ENCODE results near the gene KRTAP10-12.
A peak's percentile ranks its signal among the peaks of the same experiment; 100 is the strongest.

Gene KRTAP10-12

DNA sequence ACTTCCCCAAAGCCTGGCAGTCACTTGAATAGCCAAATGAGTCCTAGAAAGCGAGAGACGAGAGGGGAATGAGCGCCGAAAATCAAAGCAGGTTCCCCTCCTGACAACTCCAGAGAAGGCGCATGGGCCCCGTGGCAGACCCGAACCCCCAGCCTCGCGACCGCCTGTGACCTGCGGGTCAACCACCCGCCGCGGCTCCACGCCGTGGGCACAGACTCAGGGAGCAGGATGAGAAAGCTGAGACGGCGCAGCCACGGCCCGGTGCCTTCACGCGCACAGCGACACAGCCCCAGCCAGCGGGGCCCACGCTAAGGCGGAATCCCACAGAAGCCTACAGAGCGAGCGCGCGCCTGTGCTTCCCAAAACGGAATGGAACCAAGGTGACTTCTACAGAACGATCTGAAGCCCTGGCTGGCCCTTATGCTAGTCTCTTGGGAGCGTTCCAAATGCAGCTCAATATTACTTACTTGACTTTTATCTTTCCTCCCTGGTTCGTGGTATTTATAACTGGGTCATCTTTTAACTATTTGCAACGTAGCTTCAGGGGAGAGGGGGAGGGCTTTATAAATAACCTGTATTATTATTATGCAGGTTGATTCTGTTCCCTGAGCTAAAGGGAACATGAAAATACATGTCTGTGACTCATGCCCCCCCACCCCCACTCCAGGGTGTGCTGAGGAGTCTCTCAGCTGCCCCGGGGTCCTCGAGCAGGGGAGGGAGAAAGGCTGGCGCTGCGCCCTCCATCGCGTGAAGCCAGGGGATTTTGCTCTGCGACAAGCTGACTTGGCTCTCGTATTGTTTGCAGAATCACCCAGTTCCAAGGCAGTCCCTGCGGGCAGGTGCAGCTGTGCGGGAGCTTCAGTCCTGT is 12.7 kb downstream of the KRTAP10-12 start:
- Histone ChIP-seq H3K36me3 (no peaks in the 10 kb centered on the region), H3K4me3 (no peak overlapping the region), H3K27ac (no peak overlapping the region), H3K27me3 (peaks cover 0 to 89% of the 10 kb centered on the region in 2 donors), H3K4me1 (peaks cover 0 to 36% (median 9%) of the 10 kb centered on the region in 4 donors), H3K9me3 (no peaks in the 10 kb centered on the region)
- TF ChIP-seq, protein P1, sequence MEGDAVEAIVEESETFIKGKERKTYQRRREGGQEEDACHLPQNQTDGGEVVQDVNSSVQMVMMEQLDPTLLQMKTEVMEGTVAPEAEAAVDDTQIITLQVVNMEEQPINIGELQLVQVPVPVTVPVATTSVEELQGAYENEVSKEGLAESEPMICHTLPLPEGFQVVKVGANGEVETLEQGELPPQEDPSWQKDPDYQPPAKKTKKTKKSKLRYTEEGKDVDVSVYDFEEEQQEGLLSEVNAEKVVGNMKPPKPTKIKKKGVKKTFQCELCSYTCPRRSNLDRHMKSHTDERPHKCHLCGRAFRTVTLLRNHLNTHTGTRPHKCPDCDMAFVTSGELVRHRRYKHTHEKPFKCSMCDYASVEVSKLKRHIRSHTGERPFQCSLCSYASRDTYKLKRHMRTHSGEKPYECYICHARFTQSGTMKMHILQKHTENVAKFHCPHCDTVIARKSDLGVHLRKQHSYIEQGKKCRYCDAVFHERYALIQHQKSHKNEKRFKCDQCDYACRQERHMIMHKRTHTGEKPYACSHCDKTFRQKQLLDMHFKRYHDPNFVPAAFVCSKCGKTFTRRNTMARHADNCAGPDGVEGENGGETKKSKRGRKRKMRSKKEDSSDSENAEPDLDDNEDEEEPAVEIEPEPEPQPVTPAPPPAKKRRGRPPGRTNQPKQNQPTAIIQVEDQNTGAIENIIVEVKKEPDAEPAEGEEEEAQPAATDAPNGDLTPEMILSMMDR (IDR thresholded peaks at IDR 0.05), result no peak
- intact Hi-C loops (cut with DNase I; ENCODE audit: low total_unique reads), result no loop called here
- peak in 1 of 2 donors; percentile 45 for DNase-seq

DNA sequence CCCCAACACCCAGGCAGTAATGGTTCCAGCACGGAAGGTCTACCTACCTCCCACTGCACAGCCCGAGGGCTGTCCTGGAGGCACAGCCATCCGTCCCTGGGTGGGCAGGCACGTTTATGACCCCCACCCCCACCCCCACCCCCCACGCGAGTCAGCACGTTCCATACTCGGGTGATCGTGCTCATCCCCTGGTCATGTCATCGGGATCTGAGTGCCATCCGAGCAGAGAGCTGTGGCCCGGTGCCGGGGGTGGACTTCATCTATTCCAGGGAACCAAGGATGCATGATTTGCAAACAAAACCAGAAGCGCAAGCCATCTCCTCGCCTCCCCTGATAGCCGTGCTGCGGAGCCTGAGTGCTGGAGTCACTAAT is 13.3 kb downstream of the KRTAP10-12 start:
- Histone ChIP-seq H3K4me1 (peaks cover 0 to 36% (median 9%) of the 10 kb centered on the region in 4 donors), H3K27me3 (peaks cover 0 to 87% of the 10 kb centered on the region in 2 donors), H3K27ac (no peak overlapping the region), H3K4me3 (no peak overlapping the region), H3K36me3 (no peaks in the 10 kb centered on the region), H3K9me3 (no peaks in the 10 kb centered on the region)
- intact Hi-C loops (cut with DNase I; ENCODE audit: low total_unique reads), result no loop called here
- no peak for DNase-seq
- TF ChIP-seq, protein P1 (IDR thresholded peaks at IDR 0.05), result no peak

DNA sequence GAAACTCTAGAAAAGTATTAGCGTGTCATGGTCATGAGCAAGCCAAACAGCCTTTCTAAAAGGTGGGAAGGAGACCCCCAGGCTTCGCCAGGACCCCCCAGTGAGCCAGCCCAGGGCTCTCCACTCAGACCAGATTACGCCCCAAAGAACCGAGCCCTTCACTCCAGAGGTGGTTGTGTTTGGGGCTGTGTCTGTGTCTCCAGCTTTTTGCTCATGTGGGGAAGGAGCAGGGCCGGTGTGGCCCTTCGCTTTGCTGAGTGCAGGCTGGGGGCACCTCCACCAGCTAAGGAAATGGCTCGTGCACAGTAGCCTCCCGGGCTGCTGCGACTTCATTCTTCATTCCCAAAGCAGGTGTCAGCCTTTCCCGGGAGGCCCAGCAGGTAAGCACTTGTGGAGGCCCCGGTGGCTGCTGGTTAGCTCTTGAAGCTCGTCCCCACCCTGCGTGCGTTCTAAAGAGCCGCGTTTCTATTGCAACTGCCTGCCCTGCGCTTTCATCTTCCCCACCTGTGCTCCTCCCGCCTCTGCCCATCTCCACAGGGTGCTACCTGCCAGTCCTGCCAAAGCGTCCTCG is 13.9 kb downstream of the KRTAP10-12 start:
- no peak overlapping the region for H3K4me3 ChIP-seq
- TF ChIP-seq, protein P1 (IDR thresholded peaks at IDR 0.05), result no peak
- H3K9me3 ChIP-seq, result no peaks in the 10 kb centered on the region
- H3K27me3 ChIP-seq, result peaks cover 0 to 90% of the 10 kb centered on the region in 2 donors
- no peaks in the 10 kb centered on the region for H3K36me3 ChIP-seq
- intact Hi-C loops (cut with DNase I; ENCODE audit: low total_unique reads), result no loop called here
- H3K4me1 ChIP-seq, result peaks cover 0 to 36% (median 9%) of the 10 kb centered on the region in 4 donors
- no peak overlapping the region for H3K27ac ChIP-seq
- DNase-seq, result peak in 1 of 2 donors; percentile 56

DNA sequence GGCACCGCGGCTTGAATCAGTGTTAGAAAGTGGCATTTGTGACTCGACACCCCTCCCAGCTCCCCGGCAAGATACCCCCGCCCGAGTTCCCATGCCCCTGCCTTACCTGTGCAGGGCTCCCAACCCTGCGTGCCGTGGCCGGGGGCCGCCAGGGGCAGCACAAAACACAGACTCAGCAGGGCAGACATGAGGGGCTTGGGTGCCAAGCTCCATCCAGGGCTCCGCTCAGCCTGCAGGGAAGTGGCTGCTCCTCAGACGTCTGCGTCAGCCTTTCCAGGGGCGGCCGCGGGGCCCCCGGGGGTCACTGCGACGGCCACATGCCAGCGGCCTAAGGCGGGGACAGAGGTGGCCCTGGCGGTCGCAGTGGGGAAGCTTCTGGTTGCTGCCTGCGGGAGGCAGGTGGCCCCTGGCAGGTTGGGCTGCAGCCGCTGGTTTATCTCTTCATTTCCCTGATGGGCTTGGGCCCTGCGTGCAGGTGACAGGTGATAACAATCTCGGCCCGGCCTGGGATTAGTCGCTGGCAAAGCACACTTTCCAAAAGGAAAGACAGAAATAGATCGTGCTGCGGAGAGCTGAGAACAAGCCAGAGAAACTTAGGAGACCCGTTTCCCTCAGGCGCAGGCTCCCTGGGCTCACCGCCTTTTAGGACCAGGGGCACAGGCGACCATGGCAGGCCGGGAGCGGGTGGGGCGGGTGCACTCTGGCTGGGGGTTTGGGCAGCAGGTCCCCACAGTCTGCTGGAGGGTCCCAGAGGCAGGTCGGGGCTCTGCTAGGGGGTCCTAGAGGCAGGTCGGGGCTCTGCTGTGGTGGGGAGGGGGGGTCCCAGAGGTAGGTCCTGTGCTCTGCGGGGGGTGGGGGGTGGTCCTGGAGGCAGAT is 14.6 kb downstream of the KRTAP10-12 start, which contains the start of gene TSPEAR:
Gene TSPEAR, minus strand, starts transcription at position 246 of the 876 bp plus-strand sequence. Its CDS starts 58 bp downstream, at position 188.
- H3K36me3 ChIP-seq, result no peaks in the 10 kb centered on the region
- peaks cover 0 to 84% of the 10 kb centered on the region in 2 donors for H3K27me3 ChIP-seq
- DNase-seq, result peak in 1 of 2 donors; percentile 56
- TF ChIP-seq, protein P1 (IDR thresholded peaks at IDR 0.05), result no peak
- H3K4me3 ChIP-seq, result no peak within 1 kb of the TSS
- H3K27ac ChIP-seq, result no peak within 1 kb of the TSS
- no peaks in the 10 kb centered on the region for H3K9me3 ChIP-seq
- intact Hi-C loops (cut with DNase I; ENCODE audit: low total_unique reads), result no loop called here
- peaks cover 0 to 36% (median 9%) of the 10 kb centered on the region in 4 donors for H3K4me1 ChIP-seq
